M059J (cell line): ENCODE data around the gene LRAT. TPM values are rescaled to one million over a fixed set of nuclear protein-coding genes. Genes with fewer than 3 reads are reported as not detected.
A peak's percentile ranks its signal among the peaks of the same experiment; 100 is the strongest.
"Not testable (repeated sequence)": the region's sequence is repeated elsewhere in the genome, so short reads cannot be mapped to it uniquely, and the experiment has no call there.

ENCODE experiments used
- DNase-seq: peaks from one replicate; pipeline ENCODE4 v3.0.0-alpha.2; 2012; ENCODE audit warnings: low read depth
- total RNA-seq: library from RNA; depleted of rRNA; stranded (reverse); fragments of >200 nt; shearing (Covaris generic); gene quantifications from 2 replicates; pipeline ENCODE4 v1.2.3, GENCODE V29; 2014; rRNA removed

Gene LRAT
- not detected in 2 replicates for total RNA-seq

- no peak for DNase-seq
Observed at GRCh38 chr4:154743683-154744340, at the start of gene LRAT. Gene LRAT, plus strand, starts transcription at chr4:154744000. Its CDS starts 327 bp downstream, at chr4:154744327.

- no peak for DNase-seq
Observed at GRCh38 chr4:154707877-154708276, 35.9 kb upstream of the LRAT start.

GRCh38 chr4:154709550-154709949, 34.2 kb upstream of the LRAT start:
- DNase-seq: no peak

- no peak for DNase-seq
Observed at GRCh38 chr4:154711522-154711921, 32.3 kb upstream of the LRAT start.

GRCh38 chr4:154714339-154715040, 29.3 kb upstream of the LRAT start:
- no peak for DNase-seq

GRCh38 chr4:154719087-154719486, 24.7 kb upstream of the LRAT start:
- peak; percentile 1 for DNase-seq

- DNase-seq: no peak
Observed at GRCh38 chr4:154720123-154720522, 23.7 kb upstream of the LRAT start.

GRCh38 chr4:154720618-154721267, 23.1 kb upstream of the LRAT start:
- DNase-seq: no peak

- no peak for DNase-seq
Observed at GRCh38 chr4:154722262-154722661, 21.5 kb upstream of the LRAT start.

- not testable (repeated sequence) for DNase-seq
Observed at GRCh38 chr4:154723601-154724000, 20.2 kb upstream of the LRAT start.

DNA sequence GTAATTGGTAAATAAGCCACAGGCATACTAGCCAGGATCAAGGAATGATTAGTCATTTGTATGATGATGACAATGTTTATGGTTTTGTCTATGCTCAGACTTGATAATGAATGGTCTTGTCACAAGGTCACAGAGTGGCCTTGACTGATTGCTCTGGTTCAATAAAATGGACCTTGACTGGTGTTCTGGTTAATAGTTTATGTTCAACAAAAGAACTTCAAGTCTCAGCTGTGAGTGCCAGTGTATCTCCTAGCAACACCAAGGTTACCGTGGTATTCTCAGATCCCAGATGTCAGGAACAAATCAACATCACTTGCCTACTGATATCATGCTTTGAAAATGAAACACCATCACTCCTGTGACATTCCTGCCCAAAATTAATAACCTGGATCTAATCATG, 16.3 kb upstream of the LRAT start:
- DNase-seq: no peak

- DNase-seq: no peak
Observed at GRCh38 chr4:154731756-154732155, 12.0 kb upstream of the LRAT start.

GRCh38 chr4:154732669-154733068, 11.1 kb upstream of the LRAT start:
- no peak for DNase-seq

GRCh38 chr4:154736770-154737169, 7.0 kb upstream of the LRAT start:
- no peak for DNase-seq

GRCh38 chr4:154738426-154738825, 5.4 kb upstream of the LRAT start:
- no peak for DNase-seq

- no peak for DNase-seq
Observed at GRCh38 chr4:154739111-154739510, 4.7 kb upstream of the LRAT start.

- DNase-seq: no peak
Observed at GRCh38 chr4:154740462-154740861, 3.3 kb upstream of the LRAT start.

DNA sequence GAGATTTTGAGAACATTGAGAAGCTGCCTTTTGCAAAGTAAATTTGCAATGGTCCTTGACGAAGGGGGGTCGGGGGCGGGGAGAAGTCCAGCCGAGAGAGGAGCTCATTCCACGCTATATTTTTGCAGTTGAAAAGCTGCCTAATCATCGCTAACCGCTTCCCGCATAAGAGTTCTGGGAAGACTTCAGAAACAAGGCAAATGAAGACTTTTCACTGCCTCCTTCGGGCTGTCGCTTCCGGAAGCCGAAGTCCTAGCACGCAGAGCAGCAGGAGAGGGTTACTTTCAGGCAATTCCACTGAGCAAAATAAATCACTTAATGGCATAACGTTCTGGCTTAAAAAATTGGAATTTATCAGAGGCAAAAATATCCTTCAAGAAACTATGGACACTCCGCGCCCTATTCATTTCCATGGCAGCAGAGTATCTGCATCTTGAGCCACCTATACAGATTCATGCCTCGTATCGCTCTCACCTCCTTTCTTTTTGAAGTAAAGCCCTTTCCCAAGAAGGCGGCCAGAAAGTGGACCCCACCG, 2.6 kb upstream of the LRAT start:
- no peak for DNase-seq

DNA sequence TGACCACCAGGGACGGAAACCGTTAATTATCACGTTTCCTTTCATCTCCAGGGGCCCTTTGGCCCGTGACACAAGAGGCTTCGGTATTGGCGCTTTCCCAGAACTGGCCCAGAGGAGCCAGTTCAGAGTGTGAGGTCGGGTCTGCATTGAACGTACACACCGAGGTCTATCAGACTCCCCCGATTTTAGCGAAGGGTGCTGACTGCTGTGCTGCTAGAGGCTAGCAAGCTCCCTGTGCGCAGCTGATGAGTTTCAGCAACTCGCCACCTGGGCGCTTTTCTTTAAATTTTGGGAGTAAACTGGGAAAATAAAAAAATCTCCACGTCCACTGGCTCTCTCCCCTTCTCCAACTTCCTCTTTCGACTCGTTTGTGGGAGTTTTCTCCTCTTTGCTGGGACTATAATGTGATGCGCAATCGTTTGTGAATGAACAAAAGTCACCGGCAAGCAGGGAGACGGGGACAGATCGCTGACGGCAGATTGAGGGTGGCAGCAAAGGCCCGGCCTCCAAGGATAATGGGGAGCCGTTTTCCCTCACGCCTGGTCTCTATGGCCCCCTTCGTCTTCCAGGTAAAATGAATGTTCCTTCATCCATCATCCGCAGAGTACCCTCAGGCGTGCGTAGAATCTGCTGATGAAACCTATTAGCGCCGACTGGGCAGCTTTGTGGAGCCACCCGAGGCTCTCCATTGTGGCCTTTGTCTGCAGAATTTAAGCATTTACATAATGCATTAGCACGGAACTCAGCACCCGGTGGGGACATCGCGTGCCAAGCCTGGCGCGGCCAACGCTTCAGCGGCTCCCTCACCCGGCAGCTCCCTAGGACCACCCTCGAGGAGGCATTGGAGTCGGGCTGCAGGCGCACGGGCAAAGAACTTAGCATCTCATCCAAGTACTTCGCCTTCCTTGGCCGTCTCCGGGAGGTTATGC, 1.6 kb upstream of the LRAT start:
- DNase-seq: peak; percentile 0

DNA sequence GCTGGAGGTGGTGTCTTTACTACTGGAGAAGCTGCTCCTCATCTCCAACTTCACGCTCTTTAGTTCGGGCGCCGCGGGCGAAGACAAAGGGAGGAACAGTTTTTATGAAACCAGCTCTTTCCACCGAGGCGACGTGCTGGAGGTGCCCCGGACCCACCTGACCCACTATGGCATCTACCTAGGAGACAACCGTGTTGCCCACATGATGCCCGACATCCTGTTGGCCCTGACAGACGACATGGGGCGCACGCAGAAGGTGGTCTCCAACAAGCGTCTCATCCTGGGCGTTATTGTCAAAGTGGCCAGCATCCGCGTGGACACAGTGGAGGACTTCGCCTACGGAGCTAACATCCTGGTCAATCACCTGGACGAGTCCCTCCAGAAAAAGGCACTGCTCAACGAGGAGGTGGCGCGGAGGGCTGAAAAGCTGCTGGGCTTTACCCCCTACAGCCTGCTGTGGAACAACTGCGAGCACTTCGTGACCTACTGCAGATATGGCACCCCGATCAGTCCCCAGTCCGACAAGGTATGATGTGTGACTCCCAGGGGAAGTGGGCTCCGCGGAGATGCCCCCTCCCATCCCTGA, 634 bp downstream of the LRAT start:
- no peak for DNase-seq

GRCh38 chr4:154757713-154758112, 13.9 kb downstream of the LRAT start:
- DNase-seq: no peak
